Aorta (tissue), 5 donors: Measurements from ENCODE around the gene TBATA. TPM values are rescaled to one million over a fixed set of nuclear protein-coding genes. Genes with fewer than 3 reads are reported as not detected.

Source experiments
- ATAC-seq: fragments of 200-7000 bp; cut with Tn5 transposase; one replicate; pipeline ENCODE4 v1.9.1; 2022; ENCODE audit warnings: moderate library complexity; ENCODE audit not compliant: low FRiP score
- DNase-seq, 2 donors: peaks; one replicate each; pipeline ENCODE4 v3.0.0-alpha.2; 2020
- H3K27ac ChIP-seq, 2 donors: one replicate each; pipeline ENCODE4 v1.5.1; 2013; ENCODE audit warnings: low read length in 2 of 2, mild to moderate bottlenecking in 2 of 2, moderate library complexity in 2 of 2, control low read depth in 1 of 2, inconsistent platforms in 1 of 2, low read depth in 1 of 2
- H3K27me3 ChIP-seq, 2 donors: one replicate each; pipeline ENCODE4 v1.6.1; 2013; ENCODE audit warnings: control low read depth in 1 of 2, low read length in 1 of 2, mild to moderate bottlenecking in 1 of 2, moderate library complexity in 1 of 2; ENCODE audit not compliant: insufficient read depth in 2 of 2, control insufficient read depth in 1 of 2
- H3K36me3 ChIP-seq, 2 donors: one replicate each; pipeline ENCODE4 v1.6.1; 2013; ENCODE audit warnings: control low read depth in 1 of 2, low read length in 1 of 2, mild to moderate bottlenecking in 1 of 2; ENCODE audit not compliant: insufficient read depth in 2 of 2, control insufficient read depth in 1 of 2
- H3K4me1 ChIP-seq, 2 donors: one replicate each; pipeline ENCODE4 v1.6.1; 2013; ENCODE audit warnings: low read length in 2 of 2, control low read depth in 1 of 2, mild to moderate bottlenecking in 1 of 2, moderate library complexity in 1 of 2; ENCODE audit not compliant: insufficient read depth in 2 of 2, control insufficient read depth in 1 of 2
- H3K4me3 ChIP-seq, 2 donors: one replicate each; pipeline ENCODE4 v1.5.1; 2013; ENCODE audit warnings: low read length in 2 of 2, control low read depth in 1 of 2, mild to moderate bottlenecking in 1 of 2
- H3K9me3 ChIP-seq: one replicate; pipeline ENCODE4 v1.6.1; 2013; ENCODE audit warnings: mild to moderate bottlenecking, low read length; ENCODE audit not compliant: control insufficient read depth
- WGBS, 2 donors: extraction: QIAGEN DNeasy Blood & Tissue Kit; methylation state at CpG; one replicate each; pipeline ENCODE4 v1.1.7; 2013; 5-methylcytosine and 5-hydroxymethylcytosine counted together
- intact Hi-C, 2 donors: fragments of 100-400 bp; cut with DNase I; formaldehyde crosslinking; loops; one replicate each; pipeline versions ENCODE4 v1.14.2 to v1.15.0; 2022
- polyA plus RNA-seq, 2 donors: library from polyadenylated mRNA; stranded (reverse); fragments of 200-250 nt; gene quantifications; one replicate each; pipeline ENCODE4 v1.2.3, GENCODE V29; 2013
- total RNA-seq, 2 donors: library from RNA; stranded (reverse); fragmentation: NEBNext Ultra II Directional; extraction: Animal tissue kit (Norgen Biotek cat#: 25700); gene quantifications; one replicate each; pipeline ENCODE4 v1.2.1, GENCODE V29; 2021
- donor health status: healthy with polysubstance abuse.
- donor health status: Bipolar disorder and iron deficiency.
- donor health status: DM: no; HTN: no; CAD: no.
- donor health status: DM: no; HTN: no; CAD: no.
- donor health status: DM: yes; HTN: yes; CAD: no.

Gene TBATA
- total and polyA plus RNA-seq, 4 donors, result not detected

DNA sequence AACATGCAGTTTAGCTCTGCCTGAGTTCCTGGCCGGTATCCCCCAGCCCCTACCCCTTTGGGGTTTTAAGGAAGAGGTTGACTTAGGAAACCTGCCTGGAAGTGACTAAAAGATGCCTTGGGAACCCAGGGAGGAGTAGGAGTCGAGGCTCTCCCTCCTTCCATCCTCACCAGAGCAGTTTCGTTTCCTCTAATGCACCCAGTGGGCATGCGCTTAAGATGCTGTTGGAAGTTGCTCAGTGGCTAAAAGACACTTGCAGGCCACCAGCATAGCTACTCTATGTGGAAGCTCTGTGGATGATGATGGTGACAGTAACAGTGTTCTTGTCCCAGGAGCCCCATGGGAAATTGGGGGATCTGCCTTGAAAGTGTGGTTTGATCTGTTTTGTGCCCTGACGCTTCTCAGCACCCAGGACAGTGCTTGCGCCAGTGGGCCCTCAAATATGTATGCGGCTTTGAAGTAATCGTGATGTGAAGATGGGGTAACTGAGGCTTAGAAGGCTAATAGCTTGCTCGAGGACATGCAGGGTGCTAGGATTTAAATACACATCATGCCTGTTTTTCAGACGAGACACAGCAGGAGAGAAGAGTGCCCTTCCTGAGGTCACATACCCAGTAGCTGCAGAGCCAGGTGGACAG lies 32.0 kb downstream of the TBATA start:
- intact Hi-C loops, result no loop called here
- Histone ChIP-seq H3K36me3 (no peaks in the 10 kb centered on the region), H3K27me3 (no peaks in the 10 kb centered on the region), H3K9me3 (no peaks in the 10 kb centered on the region), H3K4me3 (no peak overlapping the region), H3K4me1 (no peaks in the 10 kb centered on the region), H3K27ac (no peak overlapping the region)
- peak in 1 of 2 donors; percentile 12 for DNase-seq
- ATAC-seq, result no peak
- WGBS, 2 donors, result 79 to 83% methylated on average over 10 of the region's 10 CpGs

DNA sequence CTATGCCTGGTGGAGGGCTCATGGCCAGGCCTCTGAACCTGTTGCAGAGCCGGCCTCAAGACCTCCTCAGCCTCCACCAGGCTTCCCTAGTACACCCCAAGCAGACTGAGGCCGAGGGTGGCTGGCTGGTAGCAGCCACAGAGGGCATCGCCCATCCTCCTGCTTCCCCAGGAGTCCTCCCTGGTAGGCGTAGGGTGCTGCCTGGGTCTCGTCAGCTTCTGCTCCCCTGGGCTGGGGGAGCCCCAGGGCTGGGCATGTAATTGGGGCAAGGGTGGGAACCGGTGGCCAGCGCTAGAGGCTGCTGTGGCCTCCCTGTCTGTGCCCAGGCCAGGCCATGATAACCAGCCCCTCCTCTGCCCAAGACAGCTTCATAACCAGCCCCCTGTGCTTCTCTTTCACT lies 32.6 kb downstream of the TBATA start:
- WGBS, 2 donors, result 84 to 89% methylated on average over 6 to 7 of the region's 7 CpGs
- ATAC-seq, result peak; percentile 5
- Histone ChIP-seq H3K9me3 (no peaks in the 10 kb centered on the region), H3K36me3 (no peaks in the 10 kb centered on the region), H3K4me3 (no peak overlapping the region), H3K27ac (no peak overlapping the region), H3K27me3 (no peaks in the 10 kb centered on the region), H3K4me1 (no peaks in the 10 kb centered on the region)
- peak in 1 of 2 donors; percentile 72 for DNase-seq
- intact Hi-C loops, result no loop called here

DNA sequence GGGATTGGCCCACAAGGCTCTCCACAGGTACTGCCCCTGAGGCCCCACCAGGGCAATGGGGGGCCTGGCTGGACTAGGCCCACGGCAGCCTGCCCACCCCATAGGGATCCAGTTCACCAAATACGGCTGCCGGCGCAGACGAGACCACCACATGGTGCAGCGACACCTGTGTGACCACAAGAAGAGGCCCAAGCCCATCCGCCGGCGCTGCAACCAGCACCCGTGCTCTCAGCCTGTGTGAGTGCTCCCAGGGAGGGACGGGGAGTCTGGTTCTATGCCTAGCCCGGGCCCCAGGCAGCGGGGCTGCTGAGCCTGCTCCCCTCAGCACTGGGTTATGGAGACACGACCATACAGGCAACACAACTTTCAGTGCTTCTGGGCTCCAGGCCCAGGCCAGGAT lies 33.2 kb downstream of the TBATA start:
- peak; percentile 14 for ATAC-seq
- Histone ChIP-seq H3K4me3 (no peak overlapping the region), H3K27me3 (no peaks in the 10 kb centered on the region), H3K27ac (no peak overlapping the region), H3K9me3 (no peaks in the 10 kb centered on the region), H3K36me3 (no peaks in the 10 kb centered on the region), H3K4me1 (no peaks in the 10 kb centered on the region)
- WGBS, 2 donors, result 94 to 95% methylated on average over 14 of the region's 14 CpGs
- DNase-seq, result peak in 1 of 2 donors; percentile 41
- intact Hi-C loops, result no loop called here

DNA sequence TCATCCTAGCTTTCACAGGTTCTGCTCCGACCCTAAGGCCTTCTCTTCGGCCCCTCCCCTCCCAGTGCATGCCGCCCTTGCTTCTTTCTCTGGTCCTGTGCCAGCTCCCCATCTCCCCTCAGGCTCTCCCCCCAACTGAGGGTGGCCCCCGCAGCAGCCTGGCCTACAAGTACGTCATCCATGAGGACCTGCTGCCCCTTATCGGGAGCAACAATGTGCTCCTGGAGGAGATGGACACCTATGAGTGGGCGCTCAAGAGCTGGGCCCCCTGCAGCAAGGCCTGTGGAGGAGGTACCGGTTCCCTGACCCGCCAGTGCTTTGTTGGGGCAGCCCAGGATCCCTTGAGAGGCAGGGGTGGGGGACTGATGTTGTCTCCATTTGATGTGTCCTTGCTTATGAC lies 33.8 kb downstream of the TBATA start:
- DNase-seq (peak in 1 of 2 donors; percentile 34), ATAC-seq (no peak)
- H3K27me3 ChIP-seq, result no peaks in the 10 kb centered on the region
- no peaks in the 10 kb centered on the region for H3K9me3 ChIP-seq
- H3K36me3 ChIP-seq, result no peaks in the 10 kb centered on the region
- no peak overlapping the region for H3K27ac ChIP-seq
- WGBS, 2 donors, result 97 to 99% methylated on average over 9 of the region's 9 CpGs
- intact Hi-C loops, result no loop called here
- no peaks in the 10 kb centered on the region for H3K4me1 ChIP-seq
- H3K4me3 ChIP-seq, result no peak overlapping the region

DNA sequence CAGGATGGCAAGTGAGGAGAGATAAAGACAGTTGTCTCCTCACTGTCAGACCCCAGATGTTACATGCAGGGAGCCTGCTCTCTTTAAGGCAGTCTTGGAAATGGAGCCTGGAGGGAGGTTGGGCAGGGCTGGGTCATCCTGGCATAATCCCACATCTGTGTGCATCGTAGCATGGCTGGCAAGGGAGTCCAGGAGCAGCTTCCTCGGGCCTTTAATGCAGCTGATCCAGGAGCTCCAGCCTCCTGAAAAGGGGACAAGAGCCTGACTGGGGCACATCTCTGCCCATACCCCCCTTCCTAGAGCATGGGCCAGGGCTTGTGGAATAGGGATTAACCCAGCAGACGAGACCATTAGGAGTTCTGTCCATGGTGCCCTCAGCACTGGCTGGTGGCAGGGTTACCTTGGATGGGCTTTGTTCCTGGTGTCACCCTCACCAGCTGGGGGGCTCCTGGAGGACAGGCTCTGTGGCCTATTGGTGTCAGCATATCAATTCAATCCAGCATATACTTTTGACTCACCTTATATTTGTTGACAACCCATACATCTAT lies 34.9 kb downstream of the TBATA start:
- H3K4me1 ChIP-seq, result no peaks in the 10 kb centered on the region
- intact Hi-C loops, result no loop called here

DNA sequence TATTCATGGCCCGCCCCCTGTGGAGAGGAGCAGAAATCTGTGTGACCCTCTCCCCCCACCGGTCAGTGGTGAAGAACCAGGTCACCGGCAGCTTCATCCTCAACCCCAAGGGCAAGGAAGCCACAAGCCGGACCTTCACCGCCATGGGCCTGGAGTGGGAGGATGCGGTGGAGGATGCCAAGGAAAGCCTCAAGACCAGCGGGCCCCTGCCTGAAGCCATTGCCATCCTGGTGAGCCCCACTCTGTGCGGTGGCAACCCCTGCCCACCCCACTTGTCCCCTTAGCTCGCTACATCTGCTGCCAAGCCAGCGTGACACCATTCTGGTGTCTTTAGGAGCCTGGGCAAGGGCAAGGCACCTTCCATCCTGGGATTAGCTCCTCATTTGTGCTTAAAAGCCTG lies 35.4 kb downstream of the TBATA start:
- peak in 1 of 2 donors; percentile 50 for DNase-seq
- intact Hi-C loops, result no loop called here

More for the DNA sequence above, 34.9 kb downstream of the TBATA start:
- Histone ChIP-seq H3K27me3 (no peaks in the 10 kb centered on the region), H3K27ac (no peak overlapping the region), H3K36me3 (no peaks in the 10 kb centered on the region), H3K9me3 (no peaks in the 10 kb centered on the region), H3K4me3 (no peak overlapping the region)
- ATAC-seq (no peak), DNase-seq (peak in 1 of 2 donors; percentile 39)
- WGBS, 2 donors, result 64 to 70% methylated on average over 3 of the region's 3 CpGs

DNA sequence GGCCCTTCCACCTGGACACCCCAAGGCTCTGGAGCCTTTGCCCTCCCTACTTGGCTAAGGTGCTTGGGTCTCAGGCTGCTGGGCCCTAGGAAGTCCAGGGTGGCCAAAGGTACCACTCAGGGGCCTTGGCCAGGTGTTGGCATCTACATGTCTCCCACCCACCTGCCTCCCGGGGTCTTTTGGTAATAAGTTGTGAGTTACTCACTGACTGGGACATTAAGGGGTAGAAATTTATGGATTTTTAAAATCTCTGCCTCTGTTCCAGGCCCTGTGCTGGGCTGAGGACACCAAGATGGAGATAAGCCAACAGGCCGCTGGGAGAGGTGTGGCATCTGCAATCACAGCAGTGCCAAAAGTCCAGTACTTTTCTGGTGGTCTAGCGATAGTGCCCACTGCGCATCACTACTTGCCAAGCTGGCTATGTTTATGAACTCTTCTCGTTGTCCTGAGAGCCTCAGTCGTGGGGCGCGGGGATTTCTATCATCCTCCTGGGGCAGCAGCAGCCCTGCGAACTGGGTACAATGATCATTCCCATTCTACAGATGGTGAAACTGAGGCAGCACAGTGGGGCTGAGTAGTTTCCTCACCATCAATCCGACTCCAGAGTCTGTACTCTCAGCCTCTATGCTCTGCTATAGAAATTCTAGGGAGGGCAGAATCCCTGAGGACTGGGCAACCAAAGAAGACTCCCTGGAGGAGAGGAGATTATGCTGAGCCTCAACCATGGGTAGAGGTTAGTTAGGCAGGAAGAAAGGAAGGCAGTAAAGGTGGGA lies 36.2 kb downstream of the TBATA start:
- no peak overlapping the region for H3K27ac ChIP-seq
- no peaks in the 10 kb centered on the region for H3K27me3 ChIP-seq
- intact Hi-C loops, result no loop called here
- no peak for ATAC-seq
- no peak overlapping the region for H3K4me3 ChIP-seq
- peak in 1 of 2 donors; percentile 39 for DNase-seq
- H3K4me1 ChIP-seq, result no peaks in the 10 kb centered on the region
- H3K36me3 ChIP-seq, result no peaks in the 10 kb centered on the region
- H3K9me3 ChIP-seq, result no peaks in the 10 kb centered on the region
- WGBS, 2 donors, result 97% methylated on average over 10 of the region's 10 CpGs

More for the DNA sequence above, 35.4 kb downstream of the TBATA start:
- Histone ChIP-seq H3K36me3 (no peaks in the 10 kb centered on the region), H3K27ac (no peak overlapping the region), H3K4me1 (no peaks in the 10 kb centered on the region), H3K9me3 (no peaks in the 10 kb centered on the region), H3K27me3 (no peaks in the 10 kb centered on the region), H3K4me3 (no peak overlapping the region)
- no peak for ATAC-seq
- 97 to 98% methylated on average over 10 of the region's 10 CpGs for WGBS, 2 donors

DNA sequence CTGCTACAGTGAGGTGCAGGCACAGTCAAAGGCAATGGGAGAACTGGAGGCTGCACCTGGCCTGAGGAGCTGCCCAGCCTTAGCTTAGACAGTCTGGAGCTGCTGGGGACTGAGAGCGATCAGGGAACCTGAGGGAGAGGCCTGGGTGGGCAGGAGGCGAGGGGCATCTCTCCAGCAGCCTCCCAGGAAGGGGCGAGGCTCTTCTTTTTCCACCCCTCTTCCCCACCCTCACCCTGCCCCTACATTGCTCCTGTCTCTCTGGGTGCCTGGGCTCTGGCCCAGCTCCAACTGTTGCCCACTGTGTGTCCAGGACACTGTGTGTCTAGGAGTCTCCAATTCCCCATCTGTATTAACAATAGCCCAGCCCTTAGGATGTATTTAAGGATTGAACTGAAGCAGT lies 36.9 kb downstream of the TBATA start:
- Histone ChIP-seq H3K9me3 (no peaks in the 10 kb centered on the region), H3K36me3 (no peaks in the 10 kb centered on the region), H3K4me3 (no peak overlapping the region), H3K27me3 (no peaks in the 10 kb centered on the region), H3K27ac (no peak overlapping the region), H3K4me1 (no peaks in the 10 kb centered on the region)
- ATAC-seq (no peak), DNase-seq (peak in 1 of 2 donors; percentile 35)
- intact Hi-C loops, result no loop called here
- WGBS, 2 donors, result 100% methylated on average over 3 of the region's 3 CpGs
